Brain pericyte (primary cell): ENCODE measurements around the gene ZC3H7A.
"Not testable (repeated sequence)": the region's sequence is repeated elsewhere in the genome, so short reads cannot be mapped to it uniquely, and the experiment has no call there.

Experiments used
- DNase-seq: peaks from one replicate; pipeline ENCODE4 v3.0.0-alpha.2; 2012; ENCODE audit warnings: low read depth, low spot score

The ZC3H7A gene

DNA sequence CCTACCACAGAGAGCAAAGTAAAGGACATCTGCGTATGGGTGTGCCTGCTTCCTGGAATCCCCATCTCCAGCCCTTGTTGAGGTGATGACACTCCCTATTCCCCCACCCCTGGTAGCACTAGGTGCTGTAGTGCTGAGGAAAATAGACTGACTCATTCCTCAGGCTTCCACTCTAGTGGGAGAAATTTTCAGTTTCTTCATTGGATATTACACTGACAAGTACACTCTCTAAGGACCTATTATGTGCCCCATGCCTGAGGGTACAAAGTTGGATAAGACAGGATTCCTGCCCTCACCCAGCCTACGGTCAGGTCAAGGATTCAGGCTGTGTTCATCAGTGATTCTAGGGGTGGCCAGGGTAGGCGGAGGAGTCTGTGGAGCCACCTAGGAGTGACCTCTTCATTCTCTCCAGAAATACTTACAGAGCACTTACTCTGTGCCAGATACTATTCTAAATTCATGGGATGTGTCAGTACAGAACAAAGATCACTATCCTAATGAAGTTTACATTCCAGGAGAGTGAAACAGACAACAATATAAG lies 4.5 kb upstream of the ZC3H7A start:
- DNase-seq: no peak

DNA sequence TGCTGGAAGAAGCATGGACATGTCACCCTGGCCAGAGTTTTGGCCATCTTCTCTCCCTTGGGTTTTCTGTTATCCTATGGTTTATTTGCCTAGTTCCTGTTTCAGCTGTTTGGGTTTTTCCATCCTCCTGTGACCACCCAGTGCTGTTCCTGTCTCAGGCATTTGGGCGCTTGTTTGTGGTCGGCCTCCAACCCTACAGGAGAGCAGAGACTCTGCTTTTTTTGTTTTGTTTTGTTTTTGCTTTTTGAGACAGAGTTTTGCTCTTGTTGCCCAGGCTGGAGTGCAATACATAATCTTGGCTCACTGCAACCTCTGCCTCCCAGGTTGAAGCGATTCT lies 3.3 kb upstream of the ZC3H7A start:
- DNase-seq: no peak

DNA sequence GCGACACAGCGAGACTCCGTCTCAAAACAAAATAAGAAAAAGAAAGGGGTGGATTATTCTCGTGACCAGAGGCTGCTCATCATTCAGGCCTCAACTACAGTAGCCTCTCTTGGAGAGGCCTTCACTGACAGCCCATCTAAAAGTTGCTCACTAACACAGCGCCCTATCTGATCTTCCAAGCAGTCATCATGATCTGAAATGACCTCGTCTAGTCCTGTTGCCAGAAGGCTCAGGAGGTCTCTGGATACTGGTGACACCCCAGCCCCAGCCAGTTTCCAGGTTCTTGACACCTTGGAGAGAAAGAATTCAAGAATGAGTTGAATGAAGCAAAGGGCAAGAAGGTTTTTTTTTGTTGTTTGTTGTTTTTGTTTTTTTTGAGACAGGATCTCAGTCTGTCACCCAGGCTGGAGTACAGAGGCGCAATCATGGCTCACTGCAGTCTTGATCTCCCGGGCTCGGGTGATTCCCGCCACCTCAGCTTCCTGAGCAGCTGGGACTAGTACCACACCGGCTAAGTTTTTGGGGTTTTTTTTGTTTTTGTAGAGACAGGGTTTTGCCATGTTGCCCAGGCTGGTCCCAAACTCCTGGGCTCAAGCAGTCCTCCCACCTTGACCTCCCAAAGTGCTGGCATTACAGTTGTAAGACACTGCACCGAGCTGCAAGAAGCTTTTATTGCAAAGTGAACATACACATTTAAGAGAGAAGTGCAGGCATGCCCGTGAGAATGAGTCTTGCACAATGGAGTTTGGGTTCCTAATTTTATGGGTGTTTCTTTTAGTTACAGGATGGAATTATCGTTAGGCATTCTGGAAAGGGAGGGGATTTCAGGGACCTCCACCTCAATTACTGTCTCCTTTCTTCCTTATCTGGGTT lies 2.7 kb upstream of the ZC3H7A start:
- no peak for DNase-seq

DNA sequence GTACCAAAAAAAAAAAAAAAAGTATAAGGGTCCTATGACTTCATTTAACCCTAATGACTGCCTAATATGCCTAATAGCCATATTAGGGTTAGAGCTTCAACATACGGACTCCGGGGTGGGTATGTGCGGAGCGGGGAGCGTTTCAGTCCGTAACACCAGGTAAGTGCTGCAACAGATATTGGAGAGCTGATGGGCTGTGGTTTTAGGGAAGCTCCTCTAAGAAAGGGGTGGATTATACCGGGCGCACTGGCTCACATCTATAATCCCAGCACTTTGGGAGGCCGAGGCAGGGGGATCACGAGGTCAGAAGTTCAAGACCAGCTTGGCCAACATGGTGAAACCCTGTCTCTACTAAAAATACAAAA lies 1.9 kb upstream of the ZC3H7A start:
- no peak for DNase-seq

GRCh38 chr16:11797957-11798299 lies 870 bp upstream of the ZC3H7A start:
- no peak for DNase-seq

DNA sequence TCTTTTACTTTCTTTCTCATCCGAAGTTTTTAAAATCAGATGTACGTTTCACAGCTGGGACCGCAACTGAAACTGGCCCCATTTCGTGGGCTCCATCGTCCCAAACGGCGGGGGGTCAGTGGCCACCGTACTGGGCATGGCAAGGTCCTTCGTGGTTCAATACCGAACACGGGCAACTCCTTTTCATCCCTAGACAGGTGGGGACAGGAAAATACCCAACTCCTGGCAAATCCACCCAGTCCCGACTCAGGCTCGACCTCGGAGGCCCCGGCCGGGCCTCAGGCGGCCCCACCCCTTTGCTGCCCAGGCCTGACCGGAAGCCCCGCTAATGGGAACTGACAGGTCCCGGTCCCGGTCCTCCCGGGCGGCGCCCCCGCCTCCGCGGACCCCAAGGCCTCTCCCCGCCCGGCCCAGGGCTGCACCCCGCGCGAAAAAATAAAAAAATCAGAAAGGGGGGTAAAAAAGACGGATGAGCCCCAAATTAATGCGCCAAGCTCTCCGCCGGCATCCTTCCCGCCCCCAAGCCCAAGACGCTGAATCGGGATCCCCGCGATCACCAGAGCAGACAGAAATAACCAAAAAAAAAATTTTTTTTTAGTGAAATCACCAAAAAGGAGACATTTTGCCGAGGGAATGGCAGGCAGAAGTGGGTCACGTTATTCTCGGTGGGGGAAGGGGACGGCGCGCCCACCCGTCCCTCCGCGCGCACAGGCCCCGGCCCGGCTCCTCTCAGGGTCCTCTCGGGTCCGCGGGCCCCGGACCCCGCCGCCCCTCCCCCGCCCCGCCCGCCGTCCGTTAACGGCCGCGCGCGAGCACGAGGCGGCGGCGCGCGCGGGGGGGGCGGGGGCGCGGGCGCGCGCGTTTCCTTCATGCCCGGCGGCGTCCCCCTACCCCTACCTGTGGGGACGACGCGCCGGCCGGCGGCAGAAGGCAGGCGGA lies 562 bp downstream of the ZC3H7A start:
- no peak for DNase-seq

DNA sequence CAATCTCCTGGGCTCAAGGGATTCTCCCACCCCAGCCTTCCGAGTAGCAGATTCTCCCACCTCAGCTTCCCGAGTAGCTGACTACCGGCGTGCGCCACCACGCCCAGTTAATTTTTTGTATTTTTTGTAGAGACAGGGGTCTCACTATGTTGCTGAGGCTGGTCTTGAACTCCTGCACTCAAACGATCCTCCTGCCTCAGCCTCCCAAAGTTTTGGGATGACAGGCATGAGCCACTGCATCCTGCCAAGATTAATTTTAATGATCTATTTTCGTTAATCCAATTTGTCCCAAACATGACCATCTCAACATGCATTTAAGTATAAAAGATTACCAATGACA lies 1.2 kb downstream of the ZC3H7A start:
- no peak for DNase-seq

- DNase-seq: no peak
Measured at GRCh38 chr16:11794996-11795886, 1.8 kb downstream of the ZC3H7A start.

GRCh38 chr16:11794447-11794846 lies 2.6 kb downstream of the ZC3H7A start:
- DNase-seq: no peak

DNA sequence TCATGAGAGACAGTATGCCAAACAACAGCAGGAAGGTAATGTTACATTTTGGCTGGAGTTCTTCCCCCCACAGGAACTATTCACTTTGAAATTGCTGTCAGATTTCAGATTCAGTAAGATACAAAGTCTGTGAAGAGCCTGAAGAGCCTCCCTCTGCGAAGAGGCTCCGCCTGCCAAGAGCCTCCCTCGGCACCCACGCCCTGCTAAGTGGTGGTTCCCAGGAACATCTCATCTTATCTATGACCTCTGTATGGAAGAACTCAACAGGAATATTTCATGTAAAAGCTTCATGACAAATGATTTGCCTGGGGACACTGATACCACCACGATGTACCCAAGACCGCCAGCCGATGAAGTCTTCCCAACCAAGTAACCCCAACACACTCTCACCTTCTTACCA lies 3.2 kb downstream of the ZC3H7A start:
- DNase-seq: no peak

DNA sequence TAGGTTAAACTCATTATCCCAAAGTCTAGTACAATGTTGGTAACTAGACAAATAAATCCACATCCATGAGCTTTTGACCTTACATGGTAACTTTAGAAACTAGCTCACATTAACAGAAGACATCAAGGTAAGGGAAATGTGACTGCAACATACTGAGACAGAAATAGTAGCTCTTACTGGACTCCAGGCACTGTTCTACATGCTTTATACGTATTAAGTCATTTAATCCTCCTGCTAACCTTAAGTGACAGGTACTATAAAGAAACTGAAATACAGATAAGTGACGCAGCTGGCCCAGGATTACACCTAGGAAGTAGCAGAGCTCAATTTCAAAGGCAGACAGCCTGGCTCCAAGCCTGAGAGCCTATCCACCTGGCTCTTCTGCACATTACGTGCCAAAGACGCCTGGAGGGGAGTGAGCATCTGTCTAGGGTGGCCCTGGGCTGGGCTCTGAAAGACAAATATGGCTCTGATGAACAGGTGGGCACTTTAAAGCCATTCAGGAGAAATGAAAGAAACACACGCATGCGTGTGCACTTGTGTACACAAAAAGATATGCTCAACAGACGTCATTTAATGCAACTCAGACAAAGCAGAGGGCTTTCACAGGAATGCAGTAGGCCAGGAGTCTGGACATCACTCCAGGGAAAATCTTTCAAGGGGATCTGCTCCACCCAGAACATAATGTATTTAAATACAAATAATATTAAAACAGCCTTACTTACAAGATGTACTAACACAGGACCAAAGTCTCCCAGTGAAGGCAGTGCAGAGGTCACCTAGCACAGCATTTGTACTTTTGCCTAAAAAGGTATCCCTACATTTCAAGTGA lies 4.4 kb downstream of the ZC3H7A start:
- no peak for DNase-seq

DNA sequence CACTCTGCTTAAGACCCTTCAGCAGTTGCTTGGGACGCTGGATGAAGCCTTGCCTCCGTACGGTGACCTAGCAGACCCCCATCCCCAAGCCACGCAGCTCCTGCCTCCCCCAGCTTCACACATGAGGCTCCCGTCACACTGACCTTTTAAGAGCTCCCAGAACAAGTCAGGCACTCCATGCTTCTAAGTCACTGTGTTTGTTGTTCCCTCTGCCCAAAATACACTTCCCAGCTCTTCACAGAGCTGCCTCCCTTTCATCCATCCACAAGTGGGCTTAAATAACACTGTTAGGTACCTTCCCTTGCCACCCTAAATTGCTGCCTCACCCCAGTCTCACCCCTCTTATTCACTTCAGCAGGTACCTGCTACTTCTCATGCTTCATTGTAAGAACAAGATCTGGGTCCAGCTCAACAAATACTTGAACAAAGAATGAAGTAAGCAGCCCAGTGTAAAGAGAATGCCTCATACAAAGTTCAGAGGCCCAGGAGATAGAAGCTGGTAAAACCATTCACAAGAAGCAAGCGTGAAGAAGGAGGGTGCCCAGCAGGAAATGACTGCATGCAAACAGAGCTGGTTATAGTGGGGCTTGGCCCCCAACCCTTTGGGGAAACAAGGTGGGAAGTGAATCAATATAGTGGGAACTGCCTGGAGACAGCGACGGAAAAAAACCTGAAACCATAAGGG lies 5.8 kb downstream of the ZC3H7A start:
- DNase-seq: no peak

GRCh38 chr16:11788914-11789313 lies 8.1 kb downstream of the ZC3H7A start:
- DNase-seq: no peak

GRCh38 chr16:11784980-11785599 lies 12.0 kb downstream of the ZC3H7A start:
- DNase-seq: not testable (repeated sequence)

- not testable (repeated sequence) for DNase-seq
Measured at GRCh38 chr16:11784381-11784780, 12.7 kb downstream of the ZC3H7A start.

- no peak for DNase-seq
Measured at GRCh38 chr16:11784038-11784369, 13.1 kb downstream of the ZC3H7A start.

GRCh38 chr16:11783319-11784037 lies 13.6 kb downstream of the ZC3H7A start:
- DNase-seq: no peak

- DNase-seq: no peak
Measured at GRCh38 chr16:11781773-11782172, 15.3 kb downstream of the ZC3H7A start.

GRCh38 chr16:11780991-11781680 lies 15.9 kb downstream of the ZC3H7A start:
- no peak for DNase-seq
